Hepatic stellate cell (primary cell): ENCODE measurements around the gene SORBS1.
A peak's percentile ranks its signal among the peaks of the same experiment; 100 is the strongest.

ENCODE experiments used
- DNase-seq: peaks from one replicate; pipeline ENCODE4 v3.0.0; 2011; ENCODE audit warnings: low spot score

SORBS1 gene

DNA sequence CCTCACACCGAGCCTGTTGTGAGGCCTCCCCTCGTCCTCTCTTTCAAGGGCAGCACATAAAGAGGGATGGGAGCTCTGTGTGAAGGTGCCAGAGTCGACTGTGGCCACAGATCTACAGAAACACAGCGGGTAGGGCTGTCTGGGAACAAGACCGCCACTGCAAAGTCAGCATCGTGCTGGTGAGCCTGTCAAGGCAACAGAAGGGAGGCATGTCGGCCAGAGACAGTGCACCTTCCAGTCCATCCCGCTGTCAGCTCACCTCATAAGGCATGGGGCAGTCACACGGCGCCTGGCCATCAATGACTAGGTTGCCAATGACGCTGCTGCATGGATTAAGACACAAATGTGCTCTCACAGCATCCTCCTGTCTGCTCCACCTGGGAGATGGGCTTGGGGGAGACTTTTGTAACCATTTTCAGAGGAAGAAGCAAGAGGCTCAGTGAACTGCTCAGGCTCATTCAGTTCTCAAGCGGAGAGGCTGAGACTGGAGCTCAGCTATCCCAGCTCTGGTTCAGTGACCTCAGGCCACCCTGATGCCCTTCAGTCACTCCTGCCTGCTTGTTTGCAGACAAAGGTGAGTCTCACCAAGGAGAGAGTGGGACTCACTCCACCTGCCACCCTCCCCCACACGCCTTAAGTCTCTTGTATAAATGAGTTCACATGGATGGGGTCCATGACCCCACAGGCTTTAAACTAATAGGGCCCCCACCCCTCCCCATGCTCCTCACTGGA lies 125.5 kb downstream of the SORBS1 start:
- DNase-seq, result no peak

DNA sequence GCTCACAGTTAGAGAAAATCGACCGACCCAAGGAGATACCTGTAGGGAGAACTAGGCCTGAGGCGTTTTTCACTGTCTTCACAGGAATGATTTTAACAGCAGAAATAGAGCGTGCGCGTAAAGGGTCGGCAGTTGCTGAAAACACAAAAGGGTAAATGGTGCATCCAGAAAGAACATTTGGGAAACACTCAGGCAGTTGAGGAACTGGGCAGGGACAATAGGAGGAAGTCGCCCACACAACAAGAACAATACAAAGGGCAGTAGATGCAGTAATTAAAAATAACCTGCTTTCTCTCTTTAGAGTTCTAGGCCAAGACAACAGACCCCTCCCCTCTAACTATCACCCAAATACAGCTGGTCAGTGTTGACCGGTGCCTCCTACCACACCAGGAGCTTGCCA lies 126.6 kb downstream of the SORBS1 start:
- DNase-seq, result no peak

GRCh38 chr10:95431900-95432342 lies 129.2 kb downstream of the SORBS1 start:
- DNase-seq, result no peak

GRCh38 chr10:95430231-95430951 lies 130.8 kb downstream of the SORBS1 start:
- DNase-seq, result peak; percentile 66

GRCh38 chr10:95429639-95430038 lies 131.5 kb downstream of the SORBS1 start:
- DNase-seq, result no peak

DNA sequence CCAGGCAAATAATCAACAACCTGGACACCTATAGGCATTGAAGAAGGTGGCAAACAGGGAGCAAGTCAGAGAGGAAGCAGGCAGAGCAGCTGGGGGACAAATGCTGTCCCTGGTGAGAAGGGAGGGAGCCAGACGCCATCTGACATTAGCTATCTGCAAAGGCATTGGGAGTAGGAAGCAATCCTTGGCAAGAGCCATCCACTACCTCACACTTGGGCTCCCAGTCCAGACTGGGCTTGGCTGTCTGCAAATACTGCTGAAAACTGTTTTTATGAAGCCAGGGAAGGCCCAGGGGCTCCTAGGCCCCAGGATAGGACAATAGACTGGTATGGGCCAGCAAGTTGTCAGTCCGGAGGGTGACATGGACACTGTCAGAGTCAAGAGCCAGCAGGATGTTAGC lies 132.5 kb downstream of the SORBS1 start:
- DNase-seq, result no peak

GRCh38 chr10:95426482-95426881 lies 134.7 kb downstream of the SORBS1 start:
- DNase-seq, result no peak

DNA sequence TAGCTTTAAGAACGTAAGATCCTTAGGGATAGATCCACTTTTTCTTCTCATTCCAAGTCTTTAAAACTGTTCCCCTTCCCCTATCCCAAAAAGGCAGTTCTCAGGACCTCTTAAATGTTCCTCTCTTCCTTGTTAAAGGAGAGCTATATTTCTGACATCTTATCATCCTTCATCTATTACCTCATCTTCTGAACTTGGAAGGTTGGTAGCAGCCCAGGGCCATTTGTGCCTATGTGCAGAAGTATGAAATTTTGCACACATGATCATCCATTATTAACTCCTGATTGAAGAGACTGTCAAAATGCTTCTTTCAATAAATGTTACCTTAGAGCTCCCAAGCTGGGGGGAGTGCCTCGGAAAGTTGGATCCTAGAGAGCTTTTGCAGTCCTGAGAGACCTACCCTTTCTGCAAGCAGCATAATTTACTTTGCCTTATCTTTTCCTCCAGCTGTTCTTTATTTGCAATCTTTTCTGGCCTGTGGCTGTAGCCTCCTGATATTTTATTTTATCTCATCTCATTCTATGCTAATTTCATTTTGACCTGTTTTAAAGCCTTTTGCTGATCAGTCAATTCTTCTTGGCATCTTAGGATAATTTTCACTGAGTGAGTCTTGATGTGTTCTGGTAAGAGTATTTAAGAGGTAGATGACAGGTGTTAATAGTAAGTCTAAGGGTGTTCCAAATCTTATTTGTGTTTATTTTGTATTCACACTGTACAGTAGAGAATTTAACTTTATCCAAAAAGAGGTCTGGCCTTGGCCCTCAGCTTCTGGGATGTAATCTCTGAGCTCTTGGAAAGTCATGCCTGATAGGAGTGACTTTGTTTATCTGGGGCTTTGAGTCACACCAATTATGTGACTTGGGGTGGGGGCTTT lies 135.3 kb downstream of the SORBS1 start:
- DNase-seq, result no peak

GRCh38 chr10:95423164-95424005 lies 137.8 kb downstream of the SORBS1 start:
- DNase-seq, result no peak

- no peak for DNase-seq
Measured at GRCh38 chr10:95422233-95422632, 138.9 kb downstream of the SORBS1 start.

DNA sequence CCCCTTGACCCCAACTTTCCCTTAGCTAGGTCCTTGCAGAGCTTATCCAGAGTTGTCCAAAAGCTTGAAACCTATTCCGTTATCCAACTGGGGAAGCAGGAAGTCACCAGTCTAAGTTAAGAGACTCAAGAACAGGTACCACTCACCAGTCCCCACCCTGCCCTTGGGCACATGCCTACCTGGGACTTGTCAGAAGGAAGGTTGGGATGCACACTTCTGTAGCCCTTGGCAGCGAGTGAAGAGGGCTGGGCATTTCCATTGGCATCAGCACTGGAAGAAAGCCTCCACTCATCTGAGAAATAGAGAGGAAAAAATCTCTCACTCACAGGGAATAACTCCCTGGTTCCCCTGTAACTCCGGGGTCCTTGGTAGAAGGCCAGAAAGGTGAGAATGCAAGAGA lies 139.4 kb downstream of the SORBS1 start:
- DNase-seq, result no peak

DNA sequence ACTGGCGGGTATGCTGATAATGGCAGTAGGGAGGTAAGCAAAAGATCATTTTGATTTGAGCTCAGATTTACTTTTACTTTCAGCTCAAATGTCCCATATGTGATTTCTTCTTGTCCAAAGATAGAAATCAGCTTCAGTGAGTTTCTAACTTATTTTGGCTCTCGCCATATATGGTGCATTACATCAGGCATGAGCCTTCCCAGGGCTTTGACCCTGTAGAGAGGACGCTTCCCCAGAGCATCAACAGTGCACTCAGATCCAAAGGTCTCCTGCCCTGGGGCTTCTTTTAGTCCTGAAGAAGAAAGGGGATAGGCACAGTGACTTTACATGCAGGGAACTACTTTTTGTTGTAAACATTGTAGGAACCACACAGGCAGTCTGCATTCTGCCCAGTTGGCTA lies 141.8 kb downstream of the SORBS1 start:
- DNase-seq, result no peak

DNA sequence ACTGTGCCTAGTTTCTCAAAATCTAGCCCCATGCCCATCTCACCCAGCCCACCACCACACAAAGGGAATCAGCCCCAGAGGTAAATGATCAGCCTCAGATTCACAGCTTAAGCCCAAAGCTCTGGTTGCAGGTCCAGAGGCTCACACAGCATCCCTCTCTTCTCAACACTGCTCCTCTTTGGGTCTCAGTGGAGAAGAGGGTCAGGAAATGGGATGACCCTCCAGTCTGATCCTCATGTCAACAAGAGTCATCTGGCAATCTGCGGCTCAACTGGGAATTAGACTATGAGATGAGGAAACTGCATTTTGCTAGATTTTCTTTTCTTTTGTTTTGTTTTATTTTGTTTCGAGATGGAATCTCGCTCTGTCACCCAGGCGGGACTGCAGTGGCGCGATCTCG lies 144.2 kb downstream of the SORBS1 start:
- DNase-seq, result no peak

DNA sequence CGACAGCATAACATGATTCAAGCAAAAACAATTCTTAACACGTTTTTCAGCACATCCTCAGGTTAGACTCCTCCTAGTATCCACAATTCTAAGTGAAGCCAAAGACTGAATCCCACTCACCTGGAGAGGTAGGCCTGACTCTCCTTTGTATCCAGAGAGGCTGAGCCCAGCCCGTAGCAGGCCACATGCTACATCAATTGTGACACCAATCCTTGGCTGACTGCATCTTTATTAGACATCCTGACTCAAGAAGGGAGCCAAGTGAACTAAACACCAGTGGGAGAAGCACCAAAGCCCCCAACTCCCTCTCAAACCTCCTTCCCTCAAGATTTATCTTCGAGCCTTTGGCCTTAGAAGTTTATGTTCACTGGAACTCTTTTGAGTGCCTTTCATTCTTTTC lies 144.9 kb downstream of the SORBS1 start:
- DNase-seq, result no peak

DNA sequence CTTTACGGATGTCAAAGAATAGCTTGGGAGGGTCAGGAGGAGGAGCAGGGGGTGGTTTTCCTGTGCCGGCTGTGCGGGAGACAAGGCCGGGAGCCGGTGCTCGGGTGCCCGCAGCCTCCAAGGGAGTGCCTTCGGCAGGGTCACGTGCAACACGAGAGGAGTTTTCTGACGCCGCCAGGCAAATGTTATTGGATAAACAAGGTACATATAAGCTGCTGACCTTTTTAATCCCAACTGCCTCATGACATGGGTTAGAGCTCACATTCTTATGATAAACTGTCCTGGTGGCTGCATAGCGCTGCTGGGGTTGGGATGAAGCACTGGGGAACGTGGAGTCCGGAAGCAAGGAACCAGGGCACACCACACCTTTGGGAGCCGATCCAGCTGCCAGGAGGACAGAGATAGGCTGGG lies 145.5 kb downstream of the SORBS1 start:
- DNase-seq, result no peak

DNA sequence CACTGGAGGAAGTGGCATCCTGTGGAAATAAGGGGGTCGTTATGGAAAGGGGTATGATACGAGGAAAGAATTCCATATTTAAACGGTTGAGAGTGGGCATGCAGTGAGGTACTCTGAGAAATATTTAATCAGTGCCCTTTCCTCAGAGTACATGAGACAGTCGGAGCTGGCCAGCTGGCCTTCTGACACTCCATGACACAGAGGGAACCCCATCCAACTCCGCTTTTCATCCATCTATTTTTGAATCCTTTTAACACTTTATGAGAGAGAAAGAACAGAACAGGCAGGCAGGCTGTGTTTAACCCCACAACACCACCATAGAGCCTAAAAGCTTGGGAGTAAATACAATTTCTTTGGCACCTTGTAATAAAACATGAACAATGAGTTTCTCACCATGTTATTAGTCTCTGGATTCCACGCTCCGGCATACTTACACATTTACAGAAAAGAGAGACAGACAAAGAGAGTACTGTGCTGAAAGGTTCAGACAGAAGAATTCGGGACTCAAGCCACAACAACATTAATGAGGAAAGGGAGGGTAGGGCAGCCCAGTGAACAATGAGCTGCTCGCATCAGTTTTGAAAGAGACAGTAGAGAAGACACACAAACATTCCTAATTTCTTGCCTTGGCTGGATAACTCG lies 146.2 kb downstream of the SORBS1 start:
- no peak for DNase-seq

DNA sequence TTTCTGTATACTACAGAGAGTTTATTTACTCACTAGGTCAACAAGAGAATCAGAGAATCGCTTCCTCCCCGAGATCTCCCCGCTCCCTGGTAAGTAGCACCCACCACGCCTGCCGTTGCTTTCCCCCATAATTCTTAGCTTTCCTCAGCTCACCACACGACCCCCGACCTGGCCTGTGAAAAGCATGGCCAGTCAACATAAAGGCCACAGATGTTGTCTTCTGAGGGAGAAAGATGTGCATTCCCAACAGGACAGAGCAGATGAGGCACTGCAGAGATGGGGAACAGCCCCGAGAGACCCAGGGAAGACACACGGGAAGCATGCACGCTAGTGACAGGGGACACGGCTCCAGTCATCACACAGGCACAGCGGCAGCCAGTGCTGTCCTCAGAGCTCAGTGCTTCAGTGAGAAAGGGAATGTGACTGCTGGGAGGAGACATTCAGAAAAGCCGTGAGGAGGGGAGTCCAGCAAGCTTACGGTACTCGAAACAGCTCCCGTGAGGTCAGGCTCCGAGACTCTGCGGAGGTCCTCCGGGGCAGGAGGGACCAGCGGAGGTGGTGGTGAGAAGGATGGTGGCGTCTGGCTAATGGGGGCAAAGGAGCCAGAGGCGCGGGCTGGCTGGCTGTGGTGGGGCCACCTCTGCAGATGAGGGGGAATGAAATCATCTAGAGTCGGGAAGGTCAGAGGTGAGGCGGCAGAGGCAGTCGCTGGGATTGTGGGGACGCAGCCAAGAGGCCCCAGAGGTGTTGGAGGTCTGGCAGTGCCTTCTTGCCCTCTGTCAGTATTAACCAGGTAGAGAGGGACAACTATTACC lies 146.9 kb downstream of the SORBS1 start:
- no peak for DNase-seq

DNA sequence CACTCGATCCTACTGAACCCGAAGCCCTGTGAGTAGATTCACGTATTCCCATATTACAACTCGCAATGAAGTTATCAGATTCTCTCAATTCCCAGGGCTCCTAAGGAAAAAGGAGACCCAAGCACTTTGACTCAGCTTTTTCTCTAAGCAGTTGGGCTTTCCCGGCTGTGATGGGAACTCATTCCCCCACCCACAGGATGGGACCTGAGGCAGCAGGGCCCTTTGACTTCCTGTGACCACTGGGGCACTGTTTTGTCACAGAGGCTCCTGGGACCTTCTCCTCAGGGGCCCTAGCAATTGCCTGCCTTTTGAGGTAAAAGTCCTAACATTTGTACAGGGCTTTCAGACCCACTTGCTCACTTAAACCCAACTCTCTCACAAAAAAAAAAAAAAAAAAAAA lies 147.6 kb downstream of the SORBS1 start:
- DNase-seq, result no peak

- no peak for DNase-seq
Measured at GRCh38 chr10:95411635-95412034, 149.5 kb downstream of the SORBS1 start.
